ENCODE results near the gene FASTKD1. TPM values are rescaled to one million over a fixed set of nuclear protein-coding genes. Genes with fewer than 3 reads are reported as not detected.

The FASTKD1 gene
- polyA plus RNA-seq, 1 of the 3 experiments (the other 2 are of a cell fraction) = 8.7 TPM

DNA sequence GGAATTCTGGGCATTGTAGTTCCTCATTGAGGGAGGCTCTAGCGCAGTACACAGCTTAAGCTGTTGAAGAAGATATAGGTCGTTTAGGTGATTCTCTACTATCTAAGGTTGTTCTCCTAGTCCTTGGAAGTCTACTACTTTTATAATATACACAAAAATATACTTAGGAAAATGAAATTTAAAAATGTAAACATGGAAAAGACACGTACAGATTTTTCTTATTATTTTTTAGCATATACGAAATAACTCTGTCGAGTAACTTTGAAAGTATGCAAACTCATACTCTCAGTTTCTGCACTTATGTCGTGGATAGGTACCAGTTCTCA, 272 bp upstream of the FASTKD1 start:
- DNase-seq = no peak
- Histone ChIP-seq H4K20me1 (ENCODE audit: insufficient read depth) (no peaks in the 10 kb centered on the region), H3K4me2 (peak overlapping the region; percentile 91; the same call in 1 of the 2 replicates), H3F3A (replicated peaks; ENCODE audit: insufficient read depth) (peaks cover 4% of the 10 kb centered on the region), H3K36me3 (replicated peaks in 1 of 2; ENCODE audit: control insufficient read depth in 1 of 2, insufficient read depth in 2 of 2, low read length in 1 of 2) (peaks cover 0 to 4% of the 10 kb centered on the region in 2 experiments), H3K9ac (no peak overlapping the region), H3K27me3 (ENCODE audit: insufficient read depth) (no peaks in the 10 kb centered on the region), H3K9me2 (no peaks in the 10 kb centered on the region), H3K9me3 (no peaks in the 10 kb centered on the region), H2AFZ (ENCODE audit: low read depth) (peak overlapping the region; percentile 90; the same call in 1 of the 2 replicates), H3K79me2 (ENCODE audit: insufficient read depth) (peaks cover 41% of the 10 kb centered on the region), H3K4me3 (ENCODE audit: low read depth in 2 of 2, low read length in 1 of 2) (peak overlapping the region; percentile 86 to 87), H3K27ac (ENCODE audit: low read depth in 2 of 2, low read length in 1 of 2) (no peak overlapping the region; a peak in 1 of 4 replicates), H3K4me1 (ENCODE audit: control insufficient read depth in 1 of 2, insufficient read depth in 2 of 2, low read depth in 1 of 2, low read length in 1 of 2) (peaks cover 0 to 2% of the 10 kb centered on the region in 2 experiments; a peak in 1 of 4 replicates)
- TF ChIP-seq TEAD4 (IDR thresholded peaks at IDR 0.05; ENCODE audit: borderline replicate concordance, insufficient read depth) (no peak), NRF1 (IDR thresholded peaks at IDR 0.05; ENCODE audit: low read depth, low read length) (no peak), RAD21 (IDR thresholded peaks at IDR 0.05; ENCODE audit: low read length) (no peak), FOXJ3 (CRISPR knock-in tag; IDR thresholded peaks at IDR 0.05) (no peak), SMC3 (IDR thresholded peaks at IDR 0.05; ENCODE audit: low read depth, low read length) (no peak), YY1 (IDR thresholded peaks at IDR 0.05; ENCODE audit: low read depth) (no peak), EZH2phosphoT487 (IDR thresholded peaks at IDR 0.05; ENCODE audit: borderline replicate concordance, low read depth) (no peak), EP300 (IDR thresholded peaks at IDR 0.05; ENCODE audit: borderline replicate concordance in 1 of 2, low read depth in 1 of 2, low read length in 1 of 2) (no peak), FOSL2 (IDR thresholded peaks at IDR 0.05; ENCODE audit: borderline replicate concordance, low read depth) (no peak), MXI1 (IDR thresholded peaks at IDR 0.05; ENCODE audit: low read depth, low read length) (no peak), RFX5 (IDR thresholded peaks at IDR 0.05; ENCODE audit: low read length) (no peak), SIN3A (IDR thresholded peaks at IDR 0.05; ENCODE audit: borderline replicate concordance, low read depth, low read length) (no peak), MEF2A (IDR thresholded peaks at IDR 0.05; ENCODE audit: borderline replicate concordance, low read depth) (no peak)
- TF ChIP-seq, protein P1, sequence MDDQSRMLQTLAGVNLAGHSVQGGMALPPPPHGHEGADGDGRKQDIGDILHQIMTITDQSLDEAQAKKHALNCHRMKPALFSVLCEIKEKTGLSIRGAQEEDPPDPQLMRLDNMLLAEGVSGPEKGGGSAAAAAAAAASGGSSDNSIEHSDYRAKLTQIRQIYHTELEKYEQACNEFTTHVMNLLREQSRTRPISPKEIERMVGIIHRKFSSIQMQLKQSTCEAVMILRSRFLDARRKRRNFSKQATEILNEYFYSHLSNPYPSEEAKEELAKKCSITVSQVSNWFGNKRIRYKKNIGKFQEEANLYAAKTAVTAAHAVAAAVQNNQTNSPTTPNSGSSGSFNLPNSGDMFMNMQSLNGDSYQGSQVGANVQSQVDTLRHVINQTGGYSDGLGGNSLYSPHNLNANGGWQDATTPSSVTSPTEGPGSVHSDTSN (IDR thresholded peaks at IDR 0.05) = no peak
- TF ChIP-seq, protein P2, sequence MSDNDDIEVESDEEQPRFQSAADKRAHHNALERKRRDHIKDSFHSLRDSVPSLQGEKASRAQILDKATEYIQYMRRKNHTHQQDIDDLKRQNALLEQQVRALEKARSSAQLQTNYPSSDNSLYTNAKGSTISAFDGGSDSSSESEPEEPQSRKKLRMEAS (IDR thresholded peaks at IDR 0.05; ENCODE audit: low read depth) = no peak
- TF ChIP-seq, protein P3, sequence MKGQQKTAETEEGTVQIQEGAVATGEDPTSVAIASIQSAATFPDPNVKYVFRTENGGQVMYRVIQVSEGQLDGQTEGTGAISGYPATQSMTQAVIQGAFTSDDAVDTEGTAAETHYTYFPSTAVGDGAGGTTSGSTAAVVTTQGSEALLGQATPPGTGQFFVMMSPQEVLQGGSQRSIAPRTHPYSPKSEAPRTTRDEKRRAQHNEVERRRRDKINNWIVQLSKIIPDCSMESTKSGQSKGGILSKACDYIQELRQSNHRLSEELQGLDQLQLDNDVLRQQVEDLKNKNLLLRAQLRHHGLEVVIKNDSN (IDR thresholded peaks at IDR 0.05; ENCODE audit: borderline replicate concordance, low read depth) = no peak
- TF ChIP-seq, protein P4, sequence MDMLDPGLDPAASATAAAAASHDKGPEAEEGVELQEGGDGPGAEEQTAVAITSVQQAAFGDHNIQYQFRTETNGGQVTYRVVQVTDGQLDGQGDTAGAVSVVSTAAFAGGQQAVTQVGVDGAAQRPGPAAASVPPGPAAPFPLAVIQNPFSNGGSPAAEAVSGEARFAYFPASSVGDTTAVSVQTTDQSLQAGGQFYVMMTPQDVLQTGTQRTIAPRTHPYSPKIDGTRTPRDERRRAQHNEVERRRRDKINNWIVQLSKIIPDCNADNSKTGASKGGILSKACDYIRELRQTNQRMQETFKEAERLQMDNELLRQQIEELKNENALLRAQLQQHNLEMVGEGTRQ (IDR thresholded peaks at IDR 0.05; ENCODE audit: borderline replicate concordance, low read depth, low read length) = no peak
- ChIA-PET POLR2A (no interaction called here), CTCF (interaction anchor here (1.0 kb wide), 1 partner anchor 194 kb away, joined by 3 read pairs; no protein-coding TSS in a partner anchor)
- 31% methylated on average over 6 of the region's 6 CpGs for WGBS (ENCODE audit: low lambda C conversion rate)

Measured in SK-N-SH (cell line).